A204.1 (cell line): ENCODE data around the gene EMSY.
"Not testable (repeated sequence)": the region's sequence is repeated elsewhere in the genome, so short reads cannot be mapped to it uniquely, and the experiment has no call there.

Source experiments
- FAIRE-seq: peaks from 2 replicates; lab custom pipeline; 2012; peaks lifted over from hg19 to GRCh38; lab: Jason Lieb, UNC

The EMSY gene

GRCh38 chr11:76568621-76569020 lies 123.8 kb downstream of the EMSY start:
- no peak for FAIRE-seq

GRCh38 chr11:76572181-76572875 lies 127.5 kb downstream of the EMSY start:
- not testable (repeated sequence) for FAIRE-seq

DNA sequence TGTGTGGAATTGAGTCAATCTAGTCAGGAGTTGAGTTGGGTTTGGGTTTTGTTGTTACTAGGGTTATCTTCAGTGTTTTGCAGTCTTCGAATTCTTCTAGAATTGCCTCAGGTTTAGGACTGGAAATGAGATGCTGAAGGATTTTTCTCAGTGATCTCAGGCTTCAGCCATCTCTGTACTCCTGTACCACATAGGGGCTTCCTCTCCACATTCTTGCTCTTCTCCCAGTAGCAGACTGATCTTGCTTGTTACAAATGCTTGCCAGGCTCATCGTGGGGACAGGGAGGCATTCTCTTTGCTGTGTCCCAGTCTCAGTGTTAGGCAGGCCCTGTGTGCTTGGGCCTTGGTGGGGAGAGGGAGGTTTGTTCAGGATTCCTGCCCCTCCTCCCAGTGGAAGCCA lies 129.6 kb downstream of the EMSY start:
- no peak for FAIRE-seq

DNA sequence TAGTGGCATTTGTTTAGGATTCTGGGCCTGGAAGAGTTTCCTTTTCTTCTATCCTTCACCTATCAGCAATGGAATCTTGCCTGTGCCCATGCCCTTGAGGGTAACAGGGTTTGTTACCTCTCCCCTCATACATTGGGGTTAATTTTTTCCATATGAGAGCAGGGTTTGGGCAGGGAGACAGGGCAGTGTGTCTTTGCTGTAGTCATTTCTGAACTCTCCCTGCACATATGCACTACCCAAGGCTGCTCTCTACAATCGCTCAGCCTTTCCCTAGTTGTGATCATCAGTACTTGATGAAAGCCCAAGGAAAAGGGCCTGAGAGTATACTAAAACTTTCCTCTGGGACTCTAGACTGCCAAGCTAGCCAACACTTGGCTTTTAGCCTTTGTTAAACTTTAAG lies 130.1 kb downstream of the EMSY start:
- FAIRE-seq: no peak

DNA sequence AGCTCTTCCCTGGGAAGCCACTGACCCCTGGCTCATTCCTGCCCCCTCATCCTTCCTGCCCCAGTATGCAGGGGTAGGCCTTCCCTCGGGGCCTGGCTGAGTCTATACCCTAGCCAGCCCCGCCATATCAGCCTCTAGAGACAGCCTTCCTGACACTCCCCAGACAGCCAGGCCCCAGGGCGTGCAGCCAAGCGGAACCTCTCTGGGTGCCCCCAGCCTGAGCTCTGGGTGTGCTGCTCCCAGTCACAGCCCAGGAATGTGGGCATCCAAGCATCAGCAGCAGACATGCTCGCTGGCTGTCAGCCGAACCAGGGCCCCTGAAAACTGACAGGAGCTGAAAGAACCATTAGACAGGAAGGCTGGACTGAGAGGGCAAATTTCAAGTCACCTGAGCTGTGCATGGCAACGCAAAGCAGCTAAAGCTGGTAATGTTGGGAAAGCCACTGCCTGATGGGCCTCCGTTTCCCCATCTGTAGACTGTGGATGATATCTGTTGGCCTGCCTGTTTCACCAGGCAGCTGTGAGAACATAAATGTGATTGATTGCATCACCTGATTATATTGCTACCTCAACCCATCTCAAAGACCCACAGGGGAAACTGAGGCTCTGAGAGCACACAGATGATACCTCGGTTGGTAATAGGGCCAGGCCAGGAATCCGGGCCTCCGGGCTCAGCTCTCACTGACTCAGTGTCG lies 132.6 kb downstream of the EMSY start:
- FAIRE-seq: no peak

GRCh38 chr11:76577921-76578653 lies 133.3 kb downstream of the EMSY start:
- no peak for FAIRE-seq

GRCh38 chr11:76578654-76579055 lies 133.8 kb downstream of the EMSY start:
- no peak for FAIRE-seq

DNA sequence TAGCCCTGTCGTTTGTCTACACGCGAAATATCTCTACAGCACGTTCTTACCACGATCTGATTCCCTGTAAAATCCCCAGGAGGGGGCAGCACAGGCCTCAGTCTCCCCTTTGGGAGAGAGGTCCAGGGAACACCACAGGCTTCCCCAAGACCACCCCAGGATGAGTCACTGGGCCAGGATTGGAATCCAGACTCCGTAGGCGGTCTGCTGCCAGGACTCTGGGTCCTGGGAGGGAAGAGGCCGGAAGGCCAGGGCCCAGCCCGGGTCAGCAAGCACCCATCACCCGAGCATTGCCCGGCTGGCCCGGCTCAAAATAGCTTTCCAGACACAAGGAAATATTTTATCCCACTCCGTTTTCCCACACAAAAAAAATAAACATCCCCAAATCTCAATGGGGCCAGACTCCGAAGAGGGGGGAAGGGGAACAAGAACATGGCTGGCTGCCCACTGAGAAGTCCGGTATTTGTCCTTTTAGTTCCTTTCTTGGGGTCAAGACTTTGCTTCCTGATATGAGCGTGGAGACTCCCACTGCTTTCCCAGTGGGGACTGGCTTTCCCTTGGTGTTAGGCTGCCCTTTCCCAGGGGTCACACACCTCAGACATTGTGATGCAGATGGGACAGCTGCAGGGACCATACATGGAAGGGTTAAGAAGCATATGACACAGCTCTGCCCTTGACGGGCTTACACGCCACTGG lies 134.4 kb downstream of the EMSY start:
- FAIRE-seq: no peak

DNA sequence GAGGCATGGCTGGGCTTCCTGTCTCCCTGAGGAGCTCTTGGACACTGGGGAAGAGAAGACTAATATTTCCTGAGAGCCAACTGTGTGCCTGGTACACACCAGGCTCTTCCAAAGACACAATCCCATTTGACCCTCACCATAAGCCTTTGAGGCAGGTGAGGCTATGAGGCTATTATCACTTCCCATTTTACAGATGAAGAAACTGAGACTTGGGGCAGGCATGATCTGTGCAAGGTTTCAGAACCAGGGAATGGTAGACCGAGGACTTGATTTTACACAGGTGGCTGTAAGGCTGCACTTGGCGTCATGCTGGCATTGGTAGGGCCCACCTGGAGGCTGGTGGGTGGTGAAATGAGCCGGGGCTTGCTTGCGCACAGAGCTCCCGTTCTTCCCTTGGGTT lies 134.9 kb downstream of the EMSY start:
- no peak for FAIRE-seq

- FAIRE-seq: not testable (repeated sequence)
Observed at GRCh38 chr11:76582471-76582870, 137.7 kb downstream of the EMSY start.

DNA sequence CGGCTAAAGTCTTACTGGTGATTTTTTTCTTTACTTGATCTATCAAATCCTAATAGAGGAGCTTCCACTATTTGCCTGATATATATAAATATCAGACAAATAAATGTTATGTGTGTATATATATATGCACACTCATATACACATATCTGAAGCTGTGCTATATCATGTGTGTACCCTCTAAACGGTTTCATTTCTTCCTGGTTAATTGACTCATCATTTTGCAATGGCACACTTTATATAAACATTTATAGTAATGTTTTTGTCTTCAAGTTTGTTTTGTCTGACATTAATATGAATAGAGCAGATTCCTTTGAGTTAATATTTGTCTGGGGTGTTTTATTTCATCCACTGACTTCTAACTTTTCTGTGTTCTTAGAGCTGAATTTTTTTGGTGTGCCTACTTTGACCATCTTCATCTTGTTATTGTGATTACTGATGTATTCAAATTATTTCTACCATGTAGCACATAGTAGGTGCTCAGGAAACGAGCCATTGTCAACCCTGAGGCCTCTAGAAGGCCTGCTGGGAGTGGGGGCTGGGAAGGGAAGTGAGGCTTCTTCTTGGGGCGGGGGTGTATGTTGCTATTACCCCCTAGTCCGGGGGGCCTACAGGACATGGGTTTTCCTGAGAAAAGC lies 143.1 kb downstream of the EMSY start:
- FAIRE-seq: no peak

DNA sequence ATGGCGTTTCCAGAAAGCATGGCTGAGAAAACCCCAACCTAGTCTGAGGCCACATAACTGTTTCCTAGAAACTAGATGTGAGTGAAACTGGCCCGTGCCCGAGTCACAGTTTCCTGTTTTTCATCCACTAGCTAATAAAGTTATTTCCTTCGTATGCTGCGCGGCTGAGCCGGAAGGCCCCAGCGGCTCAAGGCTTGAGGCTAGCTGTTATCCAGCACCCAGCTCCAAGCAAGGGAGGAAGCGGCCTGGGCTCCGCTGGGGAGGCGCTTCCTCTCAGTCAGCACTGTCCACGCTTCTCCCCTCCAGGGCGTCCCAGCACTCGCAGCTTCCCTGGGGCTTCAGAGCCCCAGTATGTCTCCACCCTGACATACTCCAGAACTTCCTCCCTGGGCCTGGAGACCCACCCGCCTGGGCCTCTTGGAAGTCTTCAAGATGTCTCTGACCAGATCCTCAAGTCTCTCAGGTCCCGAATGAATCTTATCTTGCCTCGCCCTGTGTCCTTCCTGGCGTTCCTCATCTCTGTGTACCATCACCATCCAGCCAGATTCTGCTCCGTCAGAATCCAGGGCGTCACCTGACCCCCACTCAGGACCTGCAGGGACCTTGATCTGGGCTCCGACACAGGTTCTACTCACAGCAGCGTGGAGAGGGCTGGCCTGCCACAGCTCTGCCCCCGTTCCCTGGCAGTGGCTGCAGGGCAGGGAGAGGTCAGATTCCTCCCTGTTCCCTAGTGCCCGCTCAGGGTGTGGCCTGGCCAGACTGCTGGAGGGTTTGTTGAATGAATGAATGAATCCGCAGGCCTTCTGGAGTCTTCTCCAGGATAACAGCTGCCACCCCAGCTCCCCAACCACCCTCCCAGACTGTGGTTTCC lies 143.9 kb downstream of the EMSY start:
- FAIRE-seq: no peak

GRCh38 chr11:76589477-76589876 lies 144.7 kb downstream of the EMSY start:
- no peak for FAIRE-seq

GRCh38 chr11:76589964-76590950 lies 145.4 kb downstream of the EMSY start:
- FAIRE-seq: no peak

- FAIRE-seq: no peak
Observed at GRCh38 chr11:76591416-76591815, 146.6 kb downstream of the EMSY start.

- no peak for FAIRE-seq
Observed at GRCh38 chr11:76592025-76592914, 147.5 kb downstream of the EMSY start.

DNA sequence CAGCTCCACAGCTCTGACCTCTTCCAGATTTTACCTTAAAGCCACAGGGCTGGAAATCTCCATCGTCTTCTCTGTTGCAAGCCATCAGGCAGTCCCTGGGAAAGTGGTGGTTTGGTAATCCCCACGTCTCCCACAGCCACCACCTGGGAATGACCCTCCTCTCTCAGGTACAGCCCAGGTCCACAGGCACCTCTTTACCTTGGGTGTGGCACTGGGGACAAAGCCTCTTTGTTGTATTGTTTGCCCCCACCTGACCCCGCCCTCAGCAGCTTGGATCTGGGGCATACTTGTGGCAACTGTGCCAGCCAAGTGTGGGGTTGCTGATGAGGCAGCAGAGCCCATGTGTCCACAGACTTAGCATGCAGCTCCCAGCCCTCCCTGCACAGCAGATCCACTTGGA lies 148.1 kb downstream of the EMSY start:
- FAIRE-seq: no peak

- FAIRE-seq: not testable (repeated sequence)
Observed at GRCh38 chr11:76595091-76595490, 150.3 kb downstream of the EMSY start.

DNA sequence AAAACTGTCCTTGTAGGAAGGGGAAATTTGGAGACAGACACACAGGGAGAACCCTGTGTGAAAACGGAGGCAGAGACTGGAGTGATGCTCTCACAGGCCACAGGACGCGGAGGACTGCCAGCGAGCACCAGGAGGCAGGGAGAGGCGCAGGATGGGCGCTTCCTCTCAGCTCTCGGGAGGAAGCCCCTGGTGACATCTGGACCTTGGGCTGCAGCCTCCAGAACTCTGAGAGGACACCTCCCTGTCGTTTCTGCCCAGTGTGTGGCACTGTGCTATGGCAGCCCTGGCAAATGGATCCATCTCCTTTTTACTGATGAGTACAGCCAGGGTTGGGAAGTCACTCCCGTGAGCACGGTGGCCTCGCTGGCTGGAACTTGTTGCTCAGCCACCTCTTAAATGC lies 151.8 kb downstream of the EMSY start:
- no peak for FAIRE-seq
